GM21717 (cell line): ENCODE results near the gene TSEN2.
"Not testable (repeated sequence)": the region's sequence is repeated elsewhere in the genome, so short reads cannot be mapped to it uniquely, and the experiment has no call there.

Experiments
- ATAC-seq: cut with Tn5 transposase; IDR thresholded peaks from one replicate; pipeline ENCODE4 v1.9.1; 2021; ENCODE audit warnings: mild to moderate bottlenecking, moderate library complexity; ENCODE audit not compliant: unreplicated experiment

Gene TSEN2

DNA sequence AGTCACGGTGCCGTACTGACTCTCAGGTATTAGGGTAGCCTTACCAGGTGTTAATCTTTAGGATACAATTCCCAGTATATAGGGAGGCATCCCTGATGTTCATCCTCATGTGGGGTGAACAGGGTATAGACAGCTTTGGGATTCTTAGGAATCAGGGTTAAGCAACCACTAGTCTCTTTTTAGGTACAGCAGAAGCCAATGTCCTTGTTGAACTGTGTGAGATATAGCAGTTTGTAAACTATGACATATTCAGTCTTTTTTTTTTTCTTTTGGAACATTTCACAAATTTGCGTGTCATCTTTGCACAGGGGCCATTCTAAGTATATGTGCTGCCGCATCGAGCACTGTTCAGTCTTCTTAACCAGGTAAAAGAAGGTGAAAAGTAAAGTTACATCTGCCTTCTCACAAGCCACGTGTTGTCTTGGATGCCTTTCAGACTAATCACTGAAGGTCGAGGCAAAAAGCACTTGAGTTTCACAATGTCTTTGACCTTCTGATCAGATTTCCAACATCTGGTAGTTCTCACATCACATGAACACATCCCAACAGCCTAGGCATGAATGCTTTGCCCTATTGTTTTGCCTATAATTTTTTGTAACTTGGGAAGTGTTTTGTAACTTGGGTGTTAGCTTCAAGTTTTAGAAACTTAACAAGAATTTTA, 17.2 kb downstream of the TSEN2 start:
- ATAC-seq: no peak

- no peak for ATAC-seq
Observed at GRCh38 chr3:12503126-12503957, 19.1 kb downstream of the TSEN2 start.

GRCh38 chr3:12506201-12506709, 22.0 kb downstream of the TSEN2 start:
- no peak for ATAC-seq

DNA sequence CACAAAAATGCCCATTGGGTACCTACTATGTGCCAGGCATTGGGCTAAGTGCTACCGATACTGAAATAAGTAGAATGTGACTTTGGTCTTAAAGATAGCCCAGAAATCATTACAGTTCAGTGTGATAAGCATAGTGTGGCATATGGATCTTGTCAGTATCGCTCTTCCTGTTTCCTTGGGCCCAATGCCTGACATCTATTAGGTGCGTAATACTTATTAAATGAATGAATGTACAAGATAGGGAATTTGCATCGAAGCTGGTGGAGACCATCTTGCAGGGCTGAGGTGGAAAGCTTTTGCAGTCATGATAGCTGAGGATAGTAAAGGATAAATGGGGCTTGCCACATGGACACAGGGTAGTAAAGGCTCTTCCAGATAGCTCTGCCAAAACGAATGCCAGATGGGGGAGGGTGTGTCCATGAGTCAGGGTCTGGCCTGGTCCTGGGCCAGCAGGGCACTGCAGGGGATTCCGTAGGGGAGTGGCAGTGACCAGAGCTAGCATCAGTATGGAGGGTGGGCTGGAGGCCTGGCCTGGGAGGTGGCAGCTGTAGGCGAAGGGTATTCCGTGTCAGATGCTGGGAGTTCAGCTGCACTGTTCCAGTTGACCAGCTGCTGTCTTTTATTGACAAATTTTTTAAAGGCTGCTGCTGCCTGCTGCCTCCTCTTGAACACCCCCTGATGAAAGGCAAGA, 23.5 kb downstream of the TSEN2 start:
- ATAC-seq: no peak

DNA sequence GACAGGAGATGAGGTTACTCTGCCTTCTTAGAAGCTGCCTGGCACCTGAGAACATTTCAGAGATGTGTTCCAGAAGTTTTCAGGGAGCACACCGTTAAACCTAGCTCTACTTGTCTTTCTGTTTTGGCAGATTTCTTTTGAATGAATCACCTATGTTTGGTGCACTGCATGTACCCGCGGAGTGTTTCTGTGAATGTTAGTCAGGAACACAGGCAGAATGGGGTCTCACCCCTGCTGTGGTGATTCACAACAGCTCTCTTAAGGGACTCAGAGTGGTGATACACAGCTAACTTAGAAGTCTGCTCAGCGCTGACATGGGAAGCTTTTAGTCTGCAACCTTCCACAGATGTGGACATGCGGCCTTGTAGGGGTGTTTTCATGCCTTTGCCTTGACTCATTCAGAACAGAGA, 24.0 kb downstream of the TSEN2 start:
- no peak for ATAC-seq

GRCh38 chr3:12509466-12509865, 25.2 kb downstream of the TSEN2 start:
- no peak for ATAC-seq

DNA sequence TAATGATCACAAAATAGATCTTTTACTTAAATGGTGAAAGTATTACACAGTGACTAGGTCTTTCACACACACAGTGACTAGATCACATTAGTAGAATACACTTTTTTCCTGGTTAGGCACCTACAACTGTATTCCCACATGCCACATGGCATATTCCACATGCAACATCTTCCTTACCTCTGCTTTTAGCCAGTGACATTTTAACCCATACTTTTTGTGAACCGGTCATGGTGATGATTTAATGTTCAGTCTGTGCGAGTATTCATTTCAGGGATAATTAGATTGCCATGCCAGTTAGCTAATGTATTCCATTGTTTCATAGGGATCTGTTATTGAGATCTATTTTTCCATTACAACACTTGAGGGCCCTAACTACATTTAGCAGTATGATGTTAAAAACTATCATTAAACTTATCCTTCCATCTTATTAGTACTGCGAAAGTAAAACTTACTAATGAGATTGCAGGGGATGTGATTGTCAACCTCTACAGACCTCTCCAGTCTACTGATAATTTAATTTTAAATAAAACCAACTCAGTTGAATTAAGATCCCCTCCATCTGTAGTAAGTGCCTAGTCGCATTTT, 28.3 kb downstream of the TSEN2 start:
- no peak for ATAC-seq

DNA sequence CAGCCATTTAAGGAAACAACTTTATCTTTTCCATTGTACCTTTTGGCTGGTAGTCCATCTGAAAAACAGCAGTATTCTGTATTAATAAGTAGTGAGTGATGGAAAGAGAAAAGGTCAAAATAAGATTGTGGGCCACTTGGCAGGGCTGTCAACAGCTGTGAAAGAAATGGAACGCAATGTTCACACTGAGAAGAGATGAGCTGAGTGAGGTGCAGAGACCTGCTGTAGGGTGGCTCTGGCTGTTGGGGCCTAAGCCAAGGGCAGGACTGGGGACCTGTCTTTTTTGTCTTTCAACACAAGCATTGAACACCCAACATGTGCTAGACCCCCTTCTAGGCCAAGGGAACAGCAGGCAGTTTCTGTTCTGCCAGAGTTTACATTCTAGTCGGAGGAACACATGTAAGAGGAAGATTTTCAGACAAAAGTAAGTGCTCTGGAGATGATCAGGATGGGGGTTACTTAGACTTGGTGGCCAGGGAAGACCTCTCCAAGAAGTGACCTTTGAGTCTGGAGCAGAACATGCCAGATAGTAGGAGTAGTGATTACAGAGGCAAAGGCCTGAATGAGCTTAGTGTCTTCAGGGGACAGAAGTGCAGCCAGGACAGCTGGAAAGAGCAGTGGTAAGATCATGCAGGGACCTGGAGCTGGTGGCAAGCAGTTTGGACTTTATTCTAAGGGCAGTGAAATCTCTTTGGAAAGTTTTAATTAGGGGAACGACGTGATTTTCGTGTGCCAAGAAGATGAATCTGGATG, 29.6 kb downstream of the TSEN2 start:
- ATAC-seq: no peak

- ATAC-seq: no peak
Observed at GRCh38 chr3:12515631-12516030, 31.4 kb downstream of the TSEN2 start.

- no peak for ATAC-seq
Observed at GRCh38 chr3:12516873-12517272, 32.6 kb downstream of the TSEN2 start.

DNA sequence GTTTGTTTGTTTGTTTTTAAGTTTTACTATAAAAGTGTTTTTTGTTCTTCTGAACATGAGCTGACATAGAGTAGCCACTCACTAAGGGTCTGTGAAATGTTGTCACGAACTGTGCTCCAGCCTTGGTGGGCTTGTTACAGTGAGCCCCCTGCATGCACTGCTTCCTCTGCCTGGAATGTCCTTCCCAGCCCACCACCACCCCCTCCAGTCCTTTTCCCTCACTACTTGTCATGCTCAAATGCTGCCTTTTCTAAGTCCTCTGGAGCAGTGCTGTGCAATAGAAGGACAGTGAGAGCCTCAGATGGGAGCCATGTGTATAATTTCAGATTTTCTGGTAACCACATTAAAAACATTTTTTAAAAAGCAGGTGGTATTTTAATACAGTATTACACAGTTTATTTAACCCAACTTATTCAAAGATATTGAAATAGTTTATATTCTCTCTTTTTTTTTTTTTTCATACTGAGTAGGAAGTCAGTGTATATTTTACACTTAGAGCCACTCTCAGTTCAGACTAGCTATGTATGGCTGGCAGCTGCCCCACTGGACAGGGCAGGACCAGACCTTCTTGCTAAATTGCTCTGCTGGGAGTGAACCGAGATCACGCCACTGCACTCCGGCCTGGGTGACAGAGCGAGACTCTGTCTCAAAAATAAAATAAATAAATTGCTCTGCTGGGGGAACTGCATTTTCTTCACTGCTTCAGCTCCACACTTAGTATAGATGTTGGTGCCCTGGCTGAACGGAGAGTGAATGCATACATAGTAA, 34.2 kb downstream of the TSEN2 start:
- no peak for ATAC-seq

DNA sequence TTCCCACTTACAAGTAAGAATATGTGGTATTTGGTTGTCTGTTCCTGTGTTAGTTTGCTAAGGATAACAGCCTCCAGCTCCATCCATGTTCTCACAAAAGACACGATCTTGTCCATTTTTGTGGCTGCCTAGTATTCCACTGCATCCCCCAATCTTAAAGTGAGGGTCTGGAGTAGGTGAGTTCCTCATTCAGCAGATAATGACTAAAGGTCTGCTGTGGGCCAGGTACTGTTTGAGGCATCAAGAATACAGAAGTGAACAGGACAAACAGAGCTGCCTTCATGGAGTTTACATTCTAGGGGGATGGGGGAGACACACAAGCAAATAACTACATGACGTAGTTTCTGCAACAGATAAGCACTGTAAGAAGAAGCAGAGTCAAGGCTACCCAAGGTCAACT, 36.7 kb downstream of the TSEN2 start:
- ATAC-seq: no peak

DNA sequence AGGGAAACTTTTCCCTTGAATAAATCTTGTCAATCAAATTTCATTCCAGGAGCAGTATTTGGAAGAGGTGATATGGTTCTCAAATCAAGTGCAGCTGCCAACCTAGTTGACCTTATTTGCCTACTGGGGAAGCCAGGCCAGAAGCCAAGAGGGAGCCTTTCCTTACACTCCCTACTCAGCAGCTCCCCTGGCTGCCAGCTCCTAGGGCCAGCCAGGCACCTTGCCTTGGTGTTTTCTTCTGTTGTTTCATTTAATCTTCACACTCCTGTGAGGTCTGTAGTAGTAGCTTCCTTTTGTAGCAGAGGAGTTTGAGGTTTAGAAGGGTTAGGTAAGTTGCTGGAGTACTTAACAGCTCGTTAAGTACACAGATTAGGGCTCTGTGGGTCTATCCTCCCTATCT, 38.4 kb downstream of the TSEN2 start:
- no peak for ATAC-seq

DNA sequence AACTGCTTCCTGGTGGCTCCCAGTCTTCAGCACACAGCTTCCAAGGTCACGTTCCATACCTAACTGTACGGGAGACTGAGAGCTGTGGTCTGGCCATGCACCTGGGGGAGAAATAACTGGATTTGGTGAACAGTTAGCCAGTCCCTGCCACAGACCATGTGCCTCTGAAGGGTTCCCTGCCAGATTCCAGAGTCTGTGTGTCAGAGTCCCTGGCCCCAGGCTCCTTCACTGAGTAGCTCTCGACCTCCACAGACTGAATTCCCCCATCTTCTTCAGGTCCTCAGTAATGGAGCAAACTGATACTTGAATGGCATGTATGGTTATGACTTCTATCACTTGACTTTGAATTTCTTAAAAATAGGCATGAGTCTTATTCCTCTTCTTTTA, 43.5 kb downstream of the TSEN2 start:
- ATAC-seq: no peak

DNA sequence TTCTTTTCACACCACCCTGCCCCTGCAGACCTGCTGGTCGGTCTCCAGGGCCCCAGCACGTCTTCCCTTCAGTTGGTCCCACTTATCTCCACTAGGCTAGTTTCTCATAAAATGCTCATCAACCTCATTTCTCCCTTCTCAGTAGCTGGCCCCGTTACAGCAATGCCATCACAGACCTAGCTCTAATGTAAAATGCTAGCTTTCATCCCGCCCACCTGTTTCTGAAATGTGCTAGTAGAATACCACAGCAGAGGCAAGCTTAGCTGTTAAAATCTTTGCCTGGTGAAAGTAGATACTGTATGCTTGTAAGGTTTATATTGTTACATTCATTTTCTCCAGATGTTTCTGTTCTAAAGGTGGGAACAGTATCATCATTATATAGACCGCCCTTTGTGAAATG, 47.9 kb downstream of the TSEN2 start:
- ATAC-seq: no peak

- ATAC-seq: no peak
Observed at GRCh38 chr3:12536423-12536822, 52.1 kb downstream of the TSEN2 start.

DNA sequence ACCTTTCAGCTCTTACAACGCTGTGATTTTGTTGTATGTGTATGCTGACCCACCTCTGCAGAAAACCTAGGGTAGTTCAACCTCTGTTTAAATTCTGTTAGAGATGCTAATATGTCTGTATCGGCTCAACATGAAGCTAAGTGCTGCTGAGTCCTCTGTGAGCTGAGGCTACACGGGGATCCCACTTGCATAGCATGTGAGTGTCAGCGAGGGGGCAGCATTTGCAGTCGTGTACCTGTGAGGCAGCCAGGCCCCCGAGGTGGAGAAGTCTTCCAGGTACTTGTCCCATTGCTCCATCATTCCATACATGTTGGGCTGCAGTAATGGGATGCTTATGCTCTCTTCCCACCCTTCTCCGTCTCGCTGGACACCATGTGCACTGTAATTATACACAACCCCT, 57.3 kb downstream of the TSEN2 start:
- no peak for ATAC-seq

- not testable (repeated sequence) for ATAC-seq
Observed at GRCh38 chr3:12543497-12543896, 59.2 kb downstream of the TSEN2 start.

GRCh38 chr3:12544652-12545472, 60.6 kb downstream of the TSEN2 start:
- no peak for ATAC-seq
